Measurements from ENCODE around the gene ACTR10. TPM values are rescaled to one million over a fixed set of nuclear protein-coding genes. Genes with fewer than 3 reads are reported as not detected.

The ACTR10 gene
- total and polyA plus RNA-seq, 9 of the 15 experiments (the other 6 are each of a cell fraction or from before 2014, with no cell fraction given), result 22.0 to 66.1 (median 34.1) TPM

GRCh38 chr14:58171090-58171489 is 28.9 kb upstream of the ACTR10 start (continued):
- TF ChIP-seq NCOA6 (IDR thresholded peaks at IDR 0.05), result no peak
- TF ChIP-seq KAT7 (CRISPR knock-in tag; IDR thresholded peaks at IDR 0.05; ENCODE audit: borderline replicate concordance), result no peak
- no peak for TF ChIP-seq DMBX1 (CRISPR knock-in tag; IDR thresholded peaks at IDR 0.05; ENCODE audit: borderline replicate concordance)
- no peak for TF ChIP-seq BRF2 (IDR thresholded peaks at IDR 0.05; ENCODE audit: borderline replicate concordance, insufficient read depth, insufficient read length)
- no peak for TF ChIP-seq ZC3H8 (IDR thresholded peaks at IDR 0.05)
- peak; percentile 59 for TF ChIP-seq FOS (IDR thresholded peaks at IDR 0.05; ENCODE audit: extremely low read depth, insufficient read length)
- no peak for TF ChIP-seq TBP (optimal IDR thresholded peaks at IDR 0.05; ENCODE audit: low read depth, low read length)
- no peak for TF ChIP-seq ZNF583 (CRISPR knock-in tag; IDR thresholded peaks at IDR 0.05)
- TF ChIP-seq ETV1 (tag; conservative IDR thresholded peaks at IDR 0.05; ENCODE audit: low read depth), result no peak
- peak; percentile 48 for TF ChIP-seq CREM (IDR thresholded peaks at IDR 0.05; ENCODE audit: low read depth)
- TF ChIP-seq TCFL5 (CRISPR knock-in tag; conservative IDR thresholded peaks at IDR 0.05), result no peak
- no peak for TF ChIP-seq TRIM25 (IDR thresholded peaks at IDR 0.05; ENCODE audit: borderline replicate concordance)
- no peak for TF ChIP-seq ILK (tag; IDR thresholded peaks at IDR 0.05; ENCODE audit: borderline replicate concordance, low read depth)
- no peak for TF ChIP-seq ZNF830 (CRISPR knock-in tag; IDR thresholded peaks at IDR 0.05)
- TF ChIP-seq ZNF707 (CRISPR knock-in tag; conservative IDR thresholded peaks at IDR 0.05), result no peak
- TF ChIP-seq RNF219 (CRISPR knock-in tag; IDR thresholded peaks at IDR 0.05), result no peak
